ENCODE data around the gene RIN3. TPM values are rescaled to one million over a fixed set of nuclear protein-coding genes. Genes with fewer than 3 reads are reported as not detected.

The RIN3 gene
- total RNA-seq, 1 donor from 2014 or later: 28.0 TPM

- Mint-ChIP-seq H3K4me1 (ENCODE audit: low read depth, unreplicated experiment) (peaks cover 4% of the 10 kb centered on the region), H3K9me3 (ENCODE audit: unreplicated experiment) (peaks cover 5% of the 10 kb centered on the region), H3K27ac (ENCODE audit: unreplicated experiment) (no peak overlapping the region), H3K27me3 (ENCODE audit: low read depth, unreplicated experiment) (peaks cover 2% of the 10 kb centered on the region), H3K36me3 (ENCODE audit: low read depth, unreplicated experiment) (peaks cover 48% of the 10 kb centered on the region), H3K4me3 (ENCODE audit: unreplicated experiment) (no peak overlapping the region)
- H3K4me1 ChIP-seq (ENCODE audit: insufficient read depth, low read length): peaks cover 5% of the 10 kb centered on the region
- DNase-seq (ENCODE audit: low read depth) (no peak), FAIRE-seq (no peak)
- no peak for TF ChIP-seq CTCF (IDR thresholded peaks at IDR 0.05; ENCODE audit: insufficient read depth, low read depth, low read length)
- no peak overlapping the region for H3K9ac ChIP-seq (ENCODE audit: low read length)
- peaks cover 3% of the 10 kb centered on the region for H3K36me3 ChIP-seq (ENCODE audit: insufficient read depth, low read length)
- no peaks in the 10 kb centered on the region for H3K79me2 ChIP-seq (ENCODE audit: insufficient read depth, low read length)
- no peak overlapping the region for H3K4me2 ChIP-seq (ENCODE audit: low read length)
- H3K27ac ChIP-seq (ENCODE audit: low read depth, low read length): no peak overlapping the region
- no peak overlapping the region for H3K4me3 ChIP-seq (ENCODE audit: insufficient read depth, low read depth, low read length)
- no peaks in the 10 kb centered on the region for H3K9me3 ChIP-seq (ENCODE audit: insufficient read depth, low read depth, low read length)
- no peaks in the 10 kb centered on the region for H3K27me3 ChIP-seq (ENCODE audit: insufficient read depth, low read length)
- H2AFZ ChIP-seq (ENCODE audit: low read depth, low read length): no peak overlapping the region
- H4K20me1 ChIP-seq (ENCODE audit: insufficient read depth, low read length): peaks cover 5% of the 10 kb centered on the region
These were observed 144.6 kb downstream of the RIN3 start for GRCh38 chr14:92658160-92658559.

GRCh38 chr14:92658684-92659083, 145.1 kb downstream of the RIN3 start:
- peaks cover 2% of the 10 kb centered on the region for H3K27me3 Mint-ChIP-seq (ENCODE audit: low read depth, unreplicated experiment)
- no peak overlapping the region for H3K27ac Mint-ChIP-seq (ENCODE audit: unreplicated experiment)
- H3K27ac ChIP-seq (ENCODE audit: low read depth, low read length): no peak overlapping the region
- peaks cover 5% of the 10 kb centered on the region for H3K9me3 Mint-ChIP-seq (ENCODE audit: unreplicated experiment)
- no peaks in the 10 kb centered on the region for H3K79me2 ChIP-seq (ENCODE audit: insufficient read depth, low read length)
- peaks cover 4% of the 10 kb centered on the region for H3K4me1 Mint-ChIP-seq (ENCODE audit: low read depth, unreplicated experiment)
- peaks cover 8% of the 10 kb centered on the region for H4K20me1 ChIP-seq (ENCODE audit: insufficient read depth, low read length)
- no peak overlapping the region for H3K4me2 ChIP-seq (ENCODE audit: low read length)
- peaks cover 45% of the 10 kb centered on the region for H3K36me3 Mint-ChIP-seq (ENCODE audit: low read depth, unreplicated experiment)
- DNase-seq (ENCODE audit: low read depth) (no peak), FAIRE-seq (no peak)
- H2AFZ ChIP-seq (ENCODE audit: low read depth, low read length): no peak overlapping the region
- TF ChIP-seq CTCF (IDR thresholded peaks at IDR 0.05; ENCODE audit: insufficient read depth, low read depth, low read length) (no peak), EZH2 (IDR thresholded peaks at IDR 0.05; ENCODE audit: insufficient read depth, low read length) (no peak)
- no peaks in the 10 kb centered on the region for H3K9me3 ChIP-seq (ENCODE audit: insufficient read depth, low read depth, low read length)
- H3K9ac ChIP-seq (ENCODE audit: low read length): no peak overlapping the region
- H3K36me3 ChIP-seq (ENCODE audit: insufficient read depth, low read length): peaks cover 3% of the 10 kb centered on the region
- H3K4me1 ChIP-seq (ENCODE audit: insufficient read depth, low read length): peaks cover 9% of the 10 kb centered on the region
- H3K27me3 ChIP-seq (ENCODE audit: insufficient read depth, low read length): no peaks in the 10 kb centered on the region
- no peak overlapping the region for H3K4me3 ChIP-seq (ENCODE audit: insufficient read depth, low read depth, low read length)
- H3K4me3 Mint-ChIP-seq (ENCODE audit: unreplicated experiment): no peak overlapping the region

- Mint-ChIP-seq H3K4me1 (ENCODE audit: low read depth, unreplicated experiment) (peaks cover 4% of the 10 kb centered on the region), H3K4me3 (ENCODE audit: unreplicated experiment) (no peak overlapping the region), H3K36me3 (ENCODE audit: low read depth, unreplicated experiment) (peaks cover 43% of the 10 kb centered on the region), H3K27me3 (ENCODE audit: low read depth, unreplicated experiment) (peaks cover 2% of the 10 kb centered on the region), H3K9me3 (ENCODE audit: unreplicated experiment) (peaks cover 5% of the 10 kb centered on the region), H3K27ac (ENCODE audit: unreplicated experiment) (no peak overlapping the region)
- Histone ChIP-seq H3K9ac (ENCODE audit: low read length) (no peak overlapping the region), H2AFZ (ENCODE audit: low read depth, low read length) (no peak overlapping the region), H4K20me1 (ENCODE audit: insufficient read depth, low read length) (peaks cover 10% of the 10 kb centered on the region), H3K4me1 (ENCODE audit: insufficient read depth, low read length) (peaks cover 9% of the 10 kb centered on the region), H3K27ac (ENCODE audit: low read depth, low read length) (no peak overlapping the region), H3K27me3 (ENCODE audit: insufficient read depth, low read length) (no peaks in the 10 kb centered on the region), H3K4me3 (ENCODE audit: insufficient read depth, low read depth, low read length) (no peak overlapping the region), H3K36me3 (ENCODE audit: insufficient read depth, low read length) (peaks cover 3% of the 10 kb centered on the region), H3K9me3 (ENCODE audit: insufficient read depth, low read depth, low read length) (no peaks in the 10 kb centered on the region), H3K4me2 (ENCODE audit: low read length) (no peak overlapping the region), H3K79me2 (ENCODE audit: insufficient read depth, low read length) (no peaks in the 10 kb centered on the region)
- DNase-seq (ENCODE audit: low read depth) (no peak), FAIRE-seq (no peak)
- TF ChIP-seq CTCF (IDR thresholded peaks at IDR 0.05; ENCODE audit: insufficient read depth, low read depth, low read length): no peak
- no peak for TF ChIP-seq EZH2 (IDR thresholded peaks at IDR 0.05; ENCODE audit: insufficient read depth, low read length)
These were observed 146.4 kb downstream of the RIN3 start for GRCh38 chr14:92659765-92660561.

Data from astrocyte (in vitro differentiated cells and primary cell).